Uterus (tissue), 2 donors: ENCODE measurements around the gene NOSTRIN.

ENCODE experiments used
- POLR2A ChIP-seq, 2 donors: fragments of 450-650 bp; IDR thresholded peaks; one replicate each; pipeline ENCODE4 v1.6.1; 2016; ENCODE audit warnings: antibody characterized with exemption in 2 of 2, mild to moderate bottlenecking in 1 of 2, moderate library complexity in 1 of 2
- TF ChIP-seq, protein P1 (sequence below), 4 experiments: fragments of 200-600 bp in 2 of 4; fragments of 450-650 bp in 2 of 4; sonication (generic) in 2 of 4; IDR thresholded peaks; one replicate each; pipeline ENCODE4 v1.5.1; 2016 to 2019; ENCODE audit warnings: antibody characterized with exemption in 4 of 4, mild to moderate bottlenecking in 2 of 4, moderate library complexity in 1 of 4

DNA sequence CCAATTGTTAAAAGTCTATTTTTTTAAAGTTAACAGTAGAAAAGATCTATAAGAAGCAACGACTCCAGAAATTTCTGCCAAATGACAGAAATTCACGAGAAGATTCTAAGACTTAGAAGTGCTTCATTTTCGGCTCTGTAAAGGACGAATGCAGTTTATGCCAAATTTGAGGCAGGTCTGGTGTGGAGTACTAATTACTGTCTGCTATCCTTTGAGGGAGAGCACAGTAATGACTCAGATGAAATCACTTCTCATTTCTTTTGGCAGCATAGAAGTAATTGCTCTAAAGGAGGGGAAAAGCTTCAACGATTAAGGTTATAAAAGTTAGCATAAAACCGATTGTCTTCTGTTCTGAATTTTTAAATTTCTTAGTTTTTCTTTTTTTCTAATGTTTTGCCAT, 110.0 kb downstream of the NOSTRIN start:
- TF ChIP-seq, protein P1, sequence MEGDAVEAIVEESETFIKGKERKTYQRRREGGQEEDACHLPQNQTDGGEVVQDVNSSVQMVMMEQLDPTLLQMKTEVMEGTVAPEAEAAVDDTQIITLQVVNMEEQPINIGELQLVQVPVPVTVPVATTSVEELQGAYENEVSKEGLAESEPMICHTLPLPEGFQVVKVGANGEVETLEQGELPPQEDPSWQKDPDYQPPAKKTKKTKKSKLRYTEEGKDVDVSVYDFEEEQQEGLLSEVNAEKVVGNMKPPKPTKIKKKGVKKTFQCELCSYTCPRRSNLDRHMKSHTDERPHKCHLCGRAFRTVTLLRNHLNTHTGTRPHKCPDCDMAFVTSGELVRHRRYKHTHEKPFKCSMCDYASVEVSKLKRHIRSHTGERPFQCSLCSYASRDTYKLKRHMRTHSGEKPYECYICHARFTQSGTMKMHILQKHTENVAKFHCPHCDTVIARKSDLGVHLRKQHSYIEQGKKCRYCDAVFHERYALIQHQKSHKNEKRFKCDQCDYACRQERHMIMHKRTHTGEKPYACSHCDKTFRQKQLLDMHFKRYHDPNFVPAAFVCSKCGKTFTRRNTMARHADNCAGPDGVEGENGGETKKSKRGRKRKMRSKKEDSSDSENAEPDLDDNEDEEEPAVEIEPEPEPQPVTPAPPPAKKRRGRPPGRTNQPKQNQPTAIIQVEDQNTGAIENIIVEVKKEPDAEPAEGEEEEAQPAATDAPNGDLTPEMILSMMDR (IDR thresholded peaks at IDR 0.05): no peak
- no peak for TF ChIP-seq POLR2A (IDR thresholded peaks at IDR 0.05)
